K562 (cell line): Measurements from ENCODE around the gene ACSS1. TPM values are rescaled to one million over a fixed set of nuclear protein-coding genes. Genes with fewer than 3 reads are reported as not detected.

Experiments used
- ATAC-seq: fragments of 200-7000 bp; cut with Tn5 transposase; 3 replicates; pipeline ENCODE4 v1.9.1; 2020; ENCODE audit warnings: moderate library complexity
- BruUV-seq: library from RNA; stranded (reverse); fragments of 400-500 nt; replicated peaks from 2 replicates; lab custom pipeline; 2021; lab: Mats Ljungman, UMichigan
- CTCF ChIA-PET: fragments of 300-600 bp; formaldehyde crosslinking; extraction: SDS; loops from one replicate; lab custom pipeline; 2021; ENCODE audit warnings: low intra/inter-chr PET ratio; lab: Yijun Ruan, JAX
- POLR2A ChIA-PET: fragments of 300-600, 350-650 bp; sonication (Branson Sonifier 250); formaldehyde crosslinking; extraction: SDS; loops from one replicate; lab custom pipeline; 2021; ENCODE audit warnings: antibody characterized with exemption, inconsistent platforms; lab: Yijun Ruan, JAX
- DNase-seq, 4 experiments: peaks; one replicate each; pipeline versions ENCODE4 v3.0.0 to v3.0.0-alpha.2; 2011 to 2018; ENCODE audit warnings: low spot score in 3 of 4, mixed read lengths in 3 of 4; ENCODE audit errors: extremely low read depth in 1 of 4
- FAIRE-seq: peaks from 2 replicates; lab custom pipeline; 2011; peaks lifted over from hg19 to GRCh38; lab: Jason Lieb, UNC
- H2AFZ ChIP-seq: 2 replicates; pipeline ENCODE4 v1.6.0; 2011; ENCODE audit warnings: low read depth, low read length, control low read depth, inconsistent platforms
- H3K27ac ChIP-seq: fragments of 200-600 bp; 3 replicates; pipeline ENCODE4 v1.8.0; 2011; ENCODE audit warnings: low read depth, mild to moderate bottlenecking, control low read depth, inconsistent platforms, low read length, moderate library complexity, mixed read lengths; ENCODE audit errors: extremely low read depth
- H3K27me3 ChIP-seq, 2 experiments: fragments of 300-600 bp in 1 of 2; 2 replicates in 1 of 2; 3 replicates in 1 of 2; pipeline versions ENCODE4 v1.6.0 to v1.8.0; 2011; ENCODE audit warnings: inconsistent platforms in 2 of 2, low read length in 2 of 2, mild to moderate bottlenecking in 1 of 2, mixed read lengths in 1 of 2, moderate library complexity in 1 of 2; ENCODE audit not compliant: control insufficient read depth in 2 of 2, insufficient read depth in 2 of 2
- H3K36me3 ChIP-seq: fragments of 300-600 bp; 3 replicates; pipeline ENCODE4 v1.8.0; 2011; ENCODE audit warnings: mild to moderate bottlenecking, low read length, inconsistent platforms; ENCODE audit not compliant: control insufficient read depth, insufficient read depth
- H3K4me1 ChIP-seq, 2 experiments: fragments of 200-600 bp in 1 of 2; replicated peaks in 1 of 2; 2 replicates in 1 of 2; 3 replicates in 1 of 2; pipeline versions ENCODE4 v1.5.1 to v1.8.0; 2011; ENCODE audit warnings: inconsistent platforms in 2 of 2, low read length in 2 of 2, mild to moderate bottlenecking in 1 of 2, mixed read lengths in 1 of 2, moderate library complexity in 1 of 2; ENCODE audit not compliant: control insufficient read depth in 2 of 2, insufficient read depth in 2 of 2
- H3K4me2 ChIP-seq: 2 replicates; pipeline ENCODE4 v1.6.1; 2011; ENCODE audit warnings: low read length, control low read depth, inconsistent platforms, mixed read lengths; ENCODE audit not compliant: insufficient read depth
- H3K4me3 ChIP-seq: fragments of 200-600 bp; sonication (generic), shearing (Covaris generic); 2 replicates; pipeline ENCODE4 v1.5.1; 2016; ENCODE audit warnings: control low read depth, inconsistent platforms
- H3K79me2 ChIP-seq: fragments of 200-600 bp; 3 replicates; pipeline ENCODE4 v1.8.0; 2011; ENCODE audit warnings: low read length, inconsistent platforms; ENCODE audit not compliant: control insufficient read depth, insufficient read depth
- H3K9ac ChIP-seq, 2 experiments: 2 replicates each; pipeline versions ENCODE4 v1.6.0 to v1.6.1; 2011; ENCODE audit warnings: low read depth in 2 of 2, low read length in 2 of 2, control low read depth in 1 of 2, inconsistent platforms in 1 of 2, mild to moderate bottlenecking in 1 of 2, mixed read lengths in 1 of 2; ENCODE audit not compliant: insufficient read depth in 1 of 2
- H3K9me1 ChIP-seq: one replicate; pipeline ENCODE4 v1.6.0; 2011; ENCODE audit warnings: inconsistent platforms, mild to moderate bottlenecking, low read length, moderate library complexity; ENCODE audit not compliant: control insufficient read depth, insufficient read depth
- H3K9me3 ChIP-seq: replicated peaks from 2 replicates; pipeline ENCODE4 v1.5.1; 2011; ENCODE audit warnings: low read depth, low read length, inconsistent platforms; ENCODE audit not compliant: control insufficient read depth, insufficient read depth
- H4K20me1 ChIP-seq: replicated peaks from 2 replicates; pipeline ENCODE4 v1.6.1; 2011; ENCODE audit warnings: low read length, inconsistent platforms, mixed read lengths; ENCODE audit not compliant: control insufficient read depth, insufficient read depth
- HEY1 ChIP-seq: fragments of 250-450 bp; sonication (Bioruptor Pico); IDR thresholded peaks from 2 replicates; pipeline ENCODE4 v1.5.0; 2020; ENCODE audit warnings: mild to moderate bottlenecking, moderate library complexity, borderline replicate concordance
- HLTF ChIP-seq: fragments of 450-650 bp; IDR thresholded peaks from 2 replicates; pipeline ENCODE4 v1.6.1; 2016
- LCOR ChIP-seq: sonication (generic); formaldehyde crosslinking; IDR thresholded peaks from 2 replicates; pipeline ENCODE4 v1.8.0; 2022; ENCODE audit warnings: mild to moderate bottlenecking, missing genetic modification reagents
- RCOR1 ChIP-seq, 2 experiments: IDR thresholded peaks; 2 replicates each; pipeline ENCODE4 v1.6.1; 2012; ENCODE audit warnings: low read depth in 2 of 2, low read length in 2 of 2, borderline replicate concordance in 1 of 2, improper control_type of control experiment in 1 of 2
- SMARCA5 ChIP-seq: fragments of 450-650 bp; IDR thresholded peaks from 2 replicates; pipeline ENCODE4 v1.6.1; 2016
- USF2 ChIP-seq: sonication (generic); formaldehyde crosslinking; IDR thresholded peaks from 2 replicates; pipeline ENCODE4 v1.5.0; 2020; ENCODE audit warnings: missing genetic modification reagents
- ZBTB2 ChIP-seq: fragments of 450-650 bp; IDR thresholded peaks from 2 replicates; pipeline ENCODE4 v1.6.1; 2016; ENCODE audit warnings: antibody characterized with exemption
- ZNF311 ChIP-seq: fragments of 250-450 bp; sonication (Bioruptor Pico); IDR thresholded peaks from 2 replicates; pipeline ENCODE4 v1.4.0; 2020; ENCODE audit warnings: mild to moderate bottlenecking, moderate library complexity
- ZNF561 ChIP-seq: fragments of 450-650 bp; formaldehyde crosslinking; conservative IDR thresholded peaks from 2 replicates; pipeline ENCODE4 v1.4.0; 2020; ENCODE audit warnings: mild to moderate bottlenecking, moderate library complexity
- WGBS: fragments of 100-300 bp; shearing (Covaris generic); methylation state at CpG from one replicate; pipeline ENCODE4 v1.1.6; 2016; ENCODE audit warnings: low coverage, mixed read lengths; ENCODE audit not compliant: insufficient coverage; ENCODE audit errors: missing lambda C conversion rate; 5-methylcytosine and 5-hydroxymethylcytosine counted together
- in situ Hi-C: fragments of 300-500 bp; cut with MboI; formaldehyde crosslinking; loops from 4 replicates; pipeline ENCODE4 v1.15.0; 2018; ENCODE audit warnings: inconsistent platforms, mixed read lengths
- intact Hi-C: fragments of 100-400 bp; cut with micrococcal nuclease; formaldehyde crosslinking; loops from 2 replicates; pipeline ENCODE4 v1.14.2; 2022
- polyA plus RNA-seq, 8 experiments: library from polyadenylated mRNA; depleted of rRNA in 4 of 8; stranded (reverse) in 5 of 8; unstranded in 3 of 8; fragments of >200 nt; fragmentation: Nextera tagmentation in 2 of 8; fragmentation: Illumina TruSeq in 1 of 8; extraction: Ambion mirVana in 2 of 8; extraction: Trizol in 1 of 8; gene quantifications; 2 replicates each; pipeline versions ENCODE4 v1.2.1 to v1.2.3, GENCODE V29; 2011 to 2014; ENCODE audit warnings: inconsistent platforms in 1 of 8, missing spikeins in 1 of 8
- total RNA-seq, 7 experiments: library from RNA; depleted of rRNA in 6 of 7; stranded (reverse); fragments of >200 nt in 6 of 7; fragmentation: Illumina TruSeq in 2 of 7; extraction: Trizol in 2 of 7; gene quantifications; 2 replicates each; pipeline versions ENCODE4 v1.2.1 to v1.2.3, GENCODE V29; 2011 to 2021; ENCODE audit warnings: low replicate concordance in 1 of 7

The ACSS1 gene
- total and polyA plus RNA-seq, 9 of the 15 experiments (the other 6 are each of a cell fraction or from before 2014, with no cell fraction given): 0.07 to 2.1 (median 0.27) TPM; not detected in 3

- CTCF ChIA-PET: interaction anchor here (0.6 kb wide), 1 partner anchor 324 kb away, joined by 3 read pairs; no protein-coding TSS in a partner anchor
- WGBS: 16% methylated on average over 14 of the region's 86 CpGs
Observed at GRCh38 chr20:25057234-25058050, 497 bp downstream of the ACSS1 start.

More at GRCh38 chr20:25057234-25058050, 497 bp downstream of the ACSS1 start:
- H3K4me1 ChIP-seq: peaks cover 7 to 24% of the 10 kb centered on the region in 2 experiments; a peak in 4 of 5 replicates
- no peaks in the 10 kb centered on the region for H3K79me2 ChIP-seq
- no peak overlapping the region for H3K9ac ChIP-seq
- H3K4me2 ChIP-seq: no peak overlapping the region
- intact Hi-C loops: no loop called here
- in situ Hi-C loops: no loop called here
- H3K9me1 ChIP-seq: no peaks in the 10 kb centered on the region
- no peaks in the 10 kb centered on the region; the same call in 1 of the 2 replicates for H4K20me1 ChIP-seq
- H3K9me3 ChIP-seq: no peaks in the 10 kb centered on the region
- no TSS peak for BruUV-seq
- no peak for ATAC-seq
- no peak for TF ChIP-seq LCOR (CRISPR knock-in tag)
- TF ChIP-seq USF2 (CRISPR knock-in tag): no peak
- no peak for TF ChIP-seq ZBTB2
- no peak for TF ChIP-seq SMARCA5
- no peak for TF ChIP-seq HLTF
- no peak for TF ChIP-seq RCOR1 (IDR thresholded peaks at IDR 0.05; ENCODE audit: borderline replicate concordance in 1 of 2, low read depth in 2 of 2, low read length in 2 of 2)
- TF ChIP-seq ZNF311: no peak
- no peak for TF ChIP-seq ZNF561 (CRISPR knock-in tag)
- no peak for TF ChIP-seq HEY1
- TF ChIP-seq, all 486 proteins: peak for 0
- no peak for FAIRE-seq
- H3K4me3 ChIP-seq: no peak overlapping the region
- no peaks in the 10 kb centered on the region for H3K36me3 ChIP-seq
- DNase-seq: peak in 2 of 4 experiments; percentile 27 to 31
- no peak overlapping the region for H3K27ac ChIP-seq
- H2AFZ ChIP-seq: no peak overlapping the region
- H3K27me3 ChIP-seq: peaks cover 0 to 33% of the 10 kb centered on the region in 2 experiments; a peak in 3 of 5 replicates
- POLR2A ChIA-PET: interaction anchor here (0.5 kb wide), 1 partner anchor 703 kb away, joined by 3 read pairs; no protein-coding TSS in a partner anchor
